Superior temporal gyrus (tissue), 1 donor: Measurements from ENCODE around the gene ZFYVE28.

Experiments used
- DNase-seq: peaks from one replicate; pipeline ENCODE4 v3.0.0-alpha.2; 2016; ENCODE audit errors: extremely low spot score

The ZFYVE28 gene

GRCh38 chr4:2261110-2261852 is 157.2 kb downstream of the ZFYVE28 start:
- DNase-seq = no peak

GRCh38 chr4:2260344-2261109 is 157.9 kb downstream of the ZFYVE28 start:
- DNase-seq = no peak

- no peak for DNase-seq
These were observed 158.7 kb downstream of the ZFYVE28 start for GRCh38 chr4:2259541-2260343.

GRCh38 chr4:2259036-2259540 is 159.4 kb downstream of the ZFYVE28 start:
- DNase-seq = no peak

- DNase-seq = no peak
These were observed 160.1 kb downstream of the ZFYVE28 start for GRCh38 chr4:2258091-2259035.

- DNase-seq = no peak
These were observed 160.9 kb downstream of the ZFYVE28 start for GRCh38 chr4:2257361-2258081.

- DNase-seq = no peak
These were observed 161.7 kb downstream of the ZFYVE28 start for GRCh38 chr4:2256781-2257191.

GRCh38 chr4:2256156-2256731 is 162.2 kb downstream of the ZFYVE28 start:
- DNase-seq = no peak

- no peak for DNase-seq
These were observed 162.8 kb downstream of the ZFYVE28 start for GRCh38 chr4:2255501-2256155.

GRCh38 chr4:2254665-2255500 is 163.6 kb downstream of the ZFYVE28 start:
- DNase-seq = no peak

- no peak for DNase-seq
These were observed 165.0 kb downstream of the ZFYVE28 start for GRCh38 chr4:2253160-2254084.

GRCh38 chr4:2252530-2253091 is 165.8 kb downstream of the ZFYVE28 start:
- no peak for DNase-seq

GRCh38 chr4:2251795-2252529 is 166.5 kb downstream of the ZFYVE28 start:
- no peak for DNase-seq

- no peak for DNase-seq
These were observed 167.2 kb downstream of the ZFYVE28 start for GRCh38 chr4:2251073-2251794.

- DNase-seq = no peak
These were observed 167.9 kb downstream of the ZFYVE28 start for GRCh38 chr4:2250357-2251072.
